ENCODE measurements around the gene LRRC46.

The LRRC46 gene

GRCh38 chr17:47837401-47838039, 6.0 kb downstream of the LRRC46 start:
- WGBS = 90% methylated on average over 13 of the region's 13 CpGs
- Histone ChIP-seq H3K9ac (ENCODE audit: low read depth, low read length) (no peak overlapping the region), H3K9me3 (ENCODE audit: insufficient read depth, low read depth, low read length) (no peaks in the 10 kb centered on the region), H3K27me3 (ENCODE audit: insufficient read depth, low read length) (no peaks in the 10 kb centered on the region), H3K36me3 (ENCODE audit: insufficient read depth, low read length) (peaks cover 15% of the 10 kb centered on the region), H3K4me1 (ENCODE audit: insufficient read depth, low read length) (no peaks in the 10 kb centered on the region), H3K27ac (ENCODE audit: low read depth, low read length) (no peak overlapping the region), H3K4me3 (ENCODE audit: low read length) (no peak overlapping the region)

GRCh38 chr17:47838636-47839035, 7.2 kb downstream of the LRRC46 start:
- Histone ChIP-seq H3K4me3 (ENCODE audit: low read length) (no peak overlapping the region), H3K4me1 (ENCODE audit: insufficient read depth, low read length) (peaks cover 5% of the 10 kb centered on the region; the same call in 1 of the 2 replicates), H3K9me3 (ENCODE audit: insufficient read depth, low read depth, low read length) (no peaks in the 10 kb centered on the region), H3K27me3 (ENCODE audit: insufficient read depth, low read length) (no peaks in the 10 kb centered on the region), H3K36me3 (ENCODE audit: insufficient read depth, low read length) (peaks cover 15% of the 10 kb centered on the region), H3K27ac (ENCODE audit: low read depth, low read length) (no peak overlapping the region), H3K9ac (ENCODE audit: low read depth, low read length) (no peak overlapping the region)
- 93% methylated on average over 13 of the region's 13 CpGs for WGBS

- peaks cover 5% of the 10 kb centered on the region; the same call in 1 of the 2 replicates for H3K4me1 ChIP-seq (ENCODE audit: insufficient read depth, low read length)
These were observed 7.6 kb downstream of the LRRC46 start for GRCh38 chr17:47839071-47839470.

GRCh38 chr17:47840001-47840741, 8.7 kb downstream of the LRRC46 start:
- no peak overlapping the region for H3K27ac ChIP-seq (ENCODE audit: low read depth, low read length)
- no peaks in the 10 kb centered on the region for H3K9me3 ChIP-seq (ENCODE audit: insufficient read depth, low read depth, low read length)
- H3K9ac ChIP-seq (ENCODE audit: low read depth, low read length) = peak overlapping the region; percentile 69
- H3K36me3 ChIP-seq (ENCODE audit: insufficient read depth, low read length) = peaks cover 15% of the 10 kb centered on the region
- peaks cover 3% of the 10 kb centered on the region for H3K27me3 ChIP-seq (ENCODE audit: insufficient read depth, low read length)
- H3K4me1 ChIP-seq (ENCODE audit: insufficient read depth, low read length) = peaks cover 8% of the 10 kb centered on the region; the same call in 1 of the 2 replicates
- WGBS = 60% methylated on average over 17 of the region's 17 CpGs
- H3K4me3 ChIP-seq (ENCODE audit: low read length) = peak overlapping the region; percentile 77

More at GRCh38 chr17:47839071-47839470, 7.6 kb downstream of the LRRC46 start:
- Histone ChIP-seq H3K27me3 (ENCODE audit: insufficient read depth, low read length) (no peaks in the 10 kb centered on the region; the same call in 1 of the 2 replicates), H3K9me3 (ENCODE audit: insufficient read depth, low read depth, low read length) (no peaks in the 10 kb centered on the region), H3K9ac (ENCODE audit: low read depth, low read length) (no peak overlapping the region), H3K36me3 (ENCODE audit: insufficient read depth, low read length) (peaks cover 15% of the 10 kb centered on the region), H3K27ac (ENCODE audit: low read depth, low read length) (no peak overlapping the region), H3K4me3 (ENCODE audit: low read length) (no peak overlapping the region)
- WGBS = 96% methylated on average over 5 of the region's 5 CpGs

- Histone ChIP-seq H3K27me3 (ENCODE audit: insufficient read depth, low read length) (peaks cover 11% of the 10 kb centered on the region), H3K9ac (ENCODE audit: low read depth, low read length) (peak within 1 kb of the TSS; percentile 69), H3K27ac (ENCODE audit: low read depth, low read length) (no peak within 1 kb of the TSS), H3K4me3 (ENCODE audit: low read length) (peak within 1 kb of the TSS; percentile 77), H3K4me1 (ENCODE audit: insufficient read depth, low read length) (peaks cover 9% of the 10 kb centered on the region; the same call in 1 of the 2 replicates), H3K36me3 (ENCODE audit: insufficient read depth, low read length) (peaks cover 11% of the 10 kb centered on the region; the same call in 1 of the 2 replicates), H3K9me3 (ENCODE audit: insufficient read depth, low read depth, low read length) (no peaks in the 10 kb centered on the region)
- WGBS = 1% methylated on average over 55 of the region's 55 CpGs
These were observed 9.4 kb downstream of the LRRC46 start, which contains the start of gene SCRN2 for GRCh38 chr17:47840742-47841487. TSS of gene SCRN2 (minus strand) at chr17:47841273. CDS start at chr17:47840843, 430 bp downstream.

- Histone ChIP-seq H3K9me3 (ENCODE audit: insufficient read depth, low read depth, low read length) (no peaks in the 10 kb centered on the region), H3K27me3 (ENCODE audit: insufficient read depth, low read length) (peaks cover 18% of the 10 kb centered on the region), H3K9ac (ENCODE audit: low read depth, low read length) (no peak overlapping the region), H3K4me3 (ENCODE audit: low read length) (no peak overlapping the region), H3K27ac (ENCODE audit: low read depth, low read length) (no peak overlapping the region), H3K36me3 (ENCODE audit: insufficient read depth, low read length) (0 out of 2 replicates have a peak, but pooled peaks cover 6% of the 10 kb centered on the region), H3K4me1 (ENCODE audit: insufficient read depth, low read length) (peaks cover 9% of the 10 kb centered on the region; the same call in 1 of the 2 replicates)
- WGBS = 68% methylated on average over 12 of the region's 16 CpGs
These were observed 10.2 kb downstream of the LRRC46 start for GRCh38 chr17:47841488-47842291.

GRCh38 chr17:47843391-47843730, 11.9 kb downstream of the LRRC46 start:
- Histone ChIP-seq H3K9me3 (ENCODE audit: insufficient read depth, low read depth, low read length) (no peaks in the 10 kb centered on the region), H3K27me3 (ENCODE audit: insufficient read depth, low read length) (peaks cover 35% of the 10 kb centered on the region), H3K27ac (ENCODE audit: low read depth, low read length) (no peak overlapping the region), H3K4me1 (ENCODE audit: insufficient read depth, low read length) (peaks cover 9% of the 10 kb centered on the region; the same call in 1 of the 2 replicates), H3K9ac (ENCODE audit: low read depth, low read length) (no peak overlapping the region), H3K36me3 (ENCODE audit: insufficient read depth, low read length) (0 out of 2 replicates have a peak, but pooled peaks cover 1% of the 10 kb centered on the region), H3K4me3 (ENCODE audit: low read length) (no peak overlapping the region)
- WGBS = 42% methylated on average over 6 of the region's 6 CpGs

- peaks cover 44% of the 10 kb centered on the region for H3K27me3 ChIP-seq (ENCODE audit: insufficient read depth, low read length)
- H3K27ac ChIP-seq (ENCODE audit: low read depth, low read length) = no peak overlapping the region
- no peaks in the 10 kb centered on the region for H3K9me3 ChIP-seq (ENCODE audit: insufficient read depth, low read depth, low read length)
- no peaks in the 10 kb centered on the region for H3K36me3 ChIP-seq (ENCODE audit: insufficient read depth, low read length)
- H3K9ac ChIP-seq (ENCODE audit: low read depth, low read length) = no peak overlapping the region
- no peak overlapping the region for H3K4me3 ChIP-seq (ENCODE audit: low read length)
- WGBS = 91% methylated on average over 5 of the region's 5 CpGs
- peaks cover 9% of the 10 kb centered on the region; the same call in 1 of the 2 replicates for H3K4me1 ChIP-seq (ENCODE audit: insufficient read depth, low read length)
These were observed 12.8 kb downstream of the LRRC46 start for GRCh38 chr17:47844227-47844626.

- Histone ChIP-seq H3K4me1 (ENCODE audit: insufficient read depth, low read length) (peaks cover 9% of the 10 kb centered on the region), H3K4me3 (ENCODE audit: low read length) (no peak overlapping the region), H3K27me3 (ENCODE audit: insufficient read depth, low read length) (peaks cover 52% of the 10 kb centered on the region), H3K9ac (ENCODE audit: low read depth, low read length) (no peak overlapping the region), H3K9me3 (ENCODE audit: insufficient read depth, low read depth, low read length) (no peaks in the 10 kb centered on the region), H3K36me3 (ENCODE audit: insufficient read depth, low read length) (no peaks in the 10 kb centered on the region), H3K27ac (ENCODE audit: low read depth, low read length) (no peak overlapping the region)
- 97% methylated on average over 2 of the region's 4 CpGs for WGBS
These were observed 13.6 kb downstream of the LRRC46 start for GRCh38 chr17:47844814-47845715.

GRCh38 chr17:47845716-47846075, 14.2 kb downstream of the LRRC46 start:
- peaks cover 59% of the 10 kb centered on the region for H3K27me3 ChIP-seq (ENCODE audit: insufficient read depth, low read length)
- H3K9me3 ChIP-seq (ENCODE audit: insufficient read depth, low read depth, low read length) = no peaks in the 10 kb centered on the region
- H3K36me3 ChIP-seq (ENCODE audit: insufficient read depth, low read length) = no peaks in the 10 kb centered on the region
- no peak overlapping the region for H3K27ac ChIP-seq (ENCODE audit: low read depth, low read length)
- WGBS = 82% methylated on average over 1 of the region's 3 CpGs
- no peak overlapping the region for H3K4me3 ChIP-seq (ENCODE audit: low read length)
- H3K4me1 ChIP-seq (ENCODE audit: insufficient read depth, low read length) = peaks cover 9% of the 10 kb centered on the region
- H3K9ac ChIP-seq (ENCODE audit: low read depth, low read length) = no peak overlapping the region
